HUES48 (cell line): Measurements from ENCODE around the gene CTSA.

ENCODE experiments used
- H3K27ac ChIP-seq: one replicate; pipeline ENCODE4 v1.7.0; 2013; ENCODE audit warnings: low read depth, low read length, inconsistent platforms
- H3K27me3 ChIP-seq: 2 replicates; pipeline ENCODE4 v1.6.1; 2013; ENCODE audit warnings: mild to moderate bottlenecking, low read length; ENCODE audit not compliant: control insufficient read depth, insufficient read depth
- H3K36me3 ChIP-seq: 2 replicates; pipeline ENCODE4 v1.6.1; 2013; ENCODE audit warnings: low read length; ENCODE audit not compliant: control insufficient read depth, insufficient read depth
- H3K4me1 ChIP-seq: 2 replicates; pipeline ENCODE4 v1.6.1; 2013; ENCODE audit warnings: mild to moderate bottlenecking, low read length; ENCODE audit not compliant: control insufficient read depth, insufficient read depth
- H3K4me3 ChIP-seq: 2 replicates; pipeline ENCODE4 v1.5.1; 2013; ENCODE audit warnings: mild to moderate bottlenecking, low read depth, low read length
- H3K9ac ChIP-seq: 2 replicates; pipeline ENCODE4 v1.6.1; 2013; ENCODE audit warnings: mild to moderate bottlenecking, low read depth, low read length, moderate library complexity
- H3K9me3 ChIP-seq: 2 replicates; pipeline ENCODE4 v1.6.1; 2013; ENCODE audit warnings: low read length; ENCODE audit not compliant: control insufficient read depth, insufficient read depth

Gene CTSA

DNA sequence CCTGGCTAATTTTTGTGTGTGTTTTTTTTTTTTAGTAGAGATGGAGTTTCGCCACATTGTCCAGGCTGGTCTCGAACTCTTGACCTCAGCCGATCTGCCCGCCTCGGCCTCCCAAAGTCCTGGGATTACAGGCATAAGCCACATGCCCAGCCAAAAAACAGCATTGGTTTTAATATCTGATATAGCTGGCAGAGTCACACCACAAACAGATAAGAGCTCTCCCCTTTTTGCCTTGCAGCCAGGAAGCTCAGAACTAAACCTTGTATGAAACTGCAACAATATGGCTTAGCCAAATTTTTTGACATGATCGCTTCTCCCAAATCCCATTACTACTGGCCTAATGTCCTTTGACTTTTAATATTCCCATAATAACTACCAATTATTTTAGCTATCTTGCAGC is 38.8 kb upstream of the CTSA start:
- H3K27me3 ChIP-seq, result no peaks in the 10 kb centered on the region

DNA sequence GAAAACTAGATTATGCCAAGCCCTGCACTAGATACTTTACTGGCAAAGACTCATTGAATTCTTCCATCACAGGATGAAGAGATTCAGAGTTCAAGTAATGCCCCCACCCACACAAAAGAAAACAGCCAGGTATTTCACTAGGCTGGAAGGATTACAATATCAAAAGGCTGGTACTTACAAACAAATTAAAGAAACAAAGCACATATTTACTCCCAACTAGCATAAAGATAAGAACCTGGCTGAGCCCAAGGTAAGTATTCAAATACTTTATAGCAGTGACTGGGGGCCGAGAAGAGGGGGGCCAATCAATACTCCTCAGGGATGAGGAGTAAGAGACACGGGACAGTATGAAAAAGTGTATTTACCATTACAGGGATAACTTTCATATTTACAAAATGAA is 37.7 kb upstream of the CTSA start:
- peak overlapping the region; percentile 31 for H3K4me3 ChIP-seq
- peaks cover 17% of the 10 kb centered on the region for H3K36me3 ChIP-seq
- H3K9ac ChIP-seq, result 0 out of 2 replicates have a peak overlapping the region, but pooled peaks have one; percentile 8
- peaks cover 25% of the 10 kb centered on the region for H3K4me1 ChIP-seq
- no peaks in the 10 kb centered on the region for H3K9me3 ChIP-seq
- no peaks in the 10 kb centered on the region for H3K27me3 ChIP-seq
- peak overlapping the region; percentile 85 for H3K27ac ChIP-seq

More for the DNA sequence above, 38.8 kb upstream of the CTSA start:
- Histone ChIP-seq H3K9ac (no peak overlapping the region), H3K4me3 (no peak overlapping the region), H3K9me3 (no peaks in the 10 kb centered on the region), H3K4me1 (peaks cover 19% of the 10 kb centered on the region), H3K27ac (no peak overlapping the region), H3K36me3 (peaks cover 24% of the 10 kb centered on the region)

DNA sequence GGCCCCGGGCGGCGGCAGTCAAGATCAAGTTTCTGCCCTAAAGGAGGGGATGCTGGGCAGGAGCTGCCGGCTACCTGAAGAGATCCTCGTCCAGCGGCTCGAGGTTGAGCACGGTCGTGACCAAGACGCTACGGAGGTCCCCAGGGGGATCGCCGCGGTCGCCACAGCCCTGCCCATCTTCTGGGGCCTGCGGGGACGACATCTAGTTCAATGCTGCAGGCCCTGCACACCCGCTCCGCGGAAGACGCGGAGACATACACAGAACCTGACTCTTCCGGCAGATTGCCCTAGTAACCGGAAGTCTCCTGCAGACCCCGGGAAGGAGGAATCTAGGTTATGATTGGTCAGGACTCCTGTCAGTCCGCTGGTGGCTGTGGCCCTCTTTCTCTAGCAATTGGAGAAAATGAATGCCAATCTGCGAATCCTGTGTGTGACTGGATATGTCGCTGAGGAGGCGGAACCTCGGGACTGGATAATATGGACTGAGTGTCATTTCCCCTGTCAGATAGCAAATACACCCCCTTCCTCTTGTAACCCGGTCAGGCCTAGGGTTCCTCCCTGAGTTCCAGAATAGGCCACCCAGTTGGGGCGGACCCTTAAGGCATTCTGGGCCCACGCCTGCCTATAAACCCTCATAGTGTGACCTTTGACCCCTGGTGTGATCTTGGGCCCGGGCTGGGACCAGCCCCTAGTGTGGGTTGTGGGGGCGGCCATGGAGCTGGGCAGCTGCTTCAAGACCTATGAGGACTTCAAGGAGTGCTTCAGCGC is 33.8 kb upstream of the CTSA start, which contains the start of the genes ACOT8 and ZSWIM3:
TSS of gene ACOT8 (minus strand) at position 279 of the 768 bp plus-strand sequence. CDS start at position 202, 77 bp downstream.
TSS of gene ZSWIM3 (plus strand) at position 501 of the 768 bp plus-strand sequence. CDS start at position 713, 212 bp downstream.
- peaks cover 39% of the 10 kb centered on the region for H3K4me1 ChIP-seq
- H3K27ac ChIP-seq, result peak within 1 kb of the TSS; percentile 88
- H3K9me3 ChIP-seq, result no peaks in the 10 kb centered on the region
- peak within 1 kb of the TSS; percentile 42 for H3K9ac ChIP-seq
- H3K4me3 ChIP-seq, result peak within 1 kb of the TSS; percentile 89
- H3K36me3 ChIP-seq, result peaks cover 2% of the 10 kb centered on the region
- H3K27me3 ChIP-seq, result no peaks in the 10 kb centered on the region

DNA sequence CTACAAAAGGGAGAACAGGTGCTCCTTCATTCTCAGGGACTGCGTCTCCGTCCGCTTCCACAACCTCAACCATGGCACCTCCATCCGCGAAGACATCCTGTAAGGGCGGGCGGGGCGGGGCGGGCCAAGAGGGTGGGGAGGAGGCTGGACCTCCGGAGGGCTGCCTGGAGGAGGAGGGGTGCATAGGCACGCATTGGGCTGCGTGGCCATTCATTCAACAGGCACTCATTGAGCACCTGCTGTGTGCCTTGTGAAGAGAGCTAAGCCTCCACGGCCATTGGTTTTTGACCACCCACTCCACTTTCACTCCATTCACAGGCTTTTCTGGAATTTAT is 33.3 kb upstream of the CTSA start:
- H3K4me1 ChIP-seq, result peaks cover 39% of the 10 kb centered on the region
- H3K4me3 ChIP-seq, result peak overlapping the region; percentile 89
- peak overlapping the region; percentile 88 for H3K27ac ChIP-seq
- no peaks in the 10 kb centered on the region for H3K9me3 ChIP-seq
- H3K36me3 ChIP-seq, result no peaks in the 10 kb centered on the region
- H3K9ac ChIP-seq, result no peak overlapping the region; the same call in 1 of the 2 replicates
- H3K27me3 ChIP-seq, result no peaks in the 10 kb centered on the region

DNA sequence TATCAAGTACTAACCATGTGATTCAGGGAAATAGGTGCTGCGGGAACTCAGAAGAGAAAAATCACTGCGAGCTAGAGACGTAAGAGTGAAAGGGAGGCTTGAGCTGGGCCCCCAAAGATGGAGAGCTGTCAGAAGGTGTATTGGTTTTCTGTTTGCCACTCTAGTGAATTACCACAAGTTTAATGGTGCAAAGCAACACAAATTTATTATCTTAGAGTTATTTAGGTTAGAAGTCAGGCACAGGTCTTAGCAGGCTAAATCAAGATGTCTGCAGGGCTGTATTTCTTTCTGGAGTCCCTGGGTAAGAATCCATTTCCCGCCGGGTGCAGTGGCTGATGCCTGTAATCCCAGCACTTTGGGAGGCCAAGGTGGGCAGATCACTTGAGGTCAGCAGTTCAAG is 31.2 kb upstream of the CTSA start:
- H3K36me3 ChIP-seq, result no peaks in the 10 kb centered on the region
- H3K4me1 ChIP-seq, result peaks cover 23% of the 10 kb centered on the region
- no peaks in the 10 kb centered on the region for H3K9me3 ChIP-seq
- no peak overlapping the region for H3K27ac ChIP-seq
- H3K27me3 ChIP-seq, result no peaks in the 10 kb centered on the region
- no peak overlapping the region for H3K4me3 ChIP-seq
- no peak overlapping the region for H3K9ac ChIP-seq

DNA sequence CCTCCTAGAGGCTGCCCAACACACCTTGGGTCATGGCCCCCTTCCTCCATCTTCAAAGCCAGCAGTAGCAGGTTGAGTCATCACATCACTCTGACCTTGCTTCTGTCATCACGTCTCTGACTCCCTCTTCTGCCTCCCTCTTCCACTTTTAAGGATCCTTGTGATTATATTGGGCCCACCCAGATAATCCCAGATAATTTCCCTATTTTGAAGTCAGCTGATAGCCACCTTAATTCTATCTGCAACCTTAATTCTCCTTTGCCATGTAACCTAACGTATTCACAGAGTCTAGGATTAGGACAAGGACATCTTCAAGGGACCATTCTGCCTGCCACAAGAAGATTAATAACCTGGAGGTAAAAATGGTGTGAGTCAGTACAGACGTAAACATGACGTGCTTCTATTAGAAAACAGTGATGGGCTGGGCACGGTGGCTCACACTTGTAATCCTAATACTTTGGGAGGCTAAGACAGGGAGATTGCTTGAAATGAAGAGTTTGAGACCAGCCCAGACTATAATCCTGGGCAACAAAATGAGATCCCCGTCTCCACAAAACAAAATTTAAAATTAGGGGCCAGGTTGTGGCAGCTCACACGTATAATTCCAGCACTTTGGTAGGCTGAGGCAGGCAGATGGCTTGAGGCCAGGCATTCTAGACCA is 30.4 kb upstream of the CTSA start:
- H3K9me3 ChIP-seq, result no peaks in the 10 kb centered on the region
- H3K27ac ChIP-seq, result no peak overlapping the region
- H3K4me1 ChIP-seq, result peaks cover 20% of the 10 kb centered on the region; the same call in 1 of the 2 replicates
- no peaks in the 10 kb centered on the region for H3K27me3 ChIP-seq
- H3K9ac ChIP-seq, result no peak overlapping the region
- no peaks in the 10 kb centered on the region for H3K36me3 ChIP-seq
- H3K4me3 ChIP-seq, result no peak overlapping the region

DNA sequence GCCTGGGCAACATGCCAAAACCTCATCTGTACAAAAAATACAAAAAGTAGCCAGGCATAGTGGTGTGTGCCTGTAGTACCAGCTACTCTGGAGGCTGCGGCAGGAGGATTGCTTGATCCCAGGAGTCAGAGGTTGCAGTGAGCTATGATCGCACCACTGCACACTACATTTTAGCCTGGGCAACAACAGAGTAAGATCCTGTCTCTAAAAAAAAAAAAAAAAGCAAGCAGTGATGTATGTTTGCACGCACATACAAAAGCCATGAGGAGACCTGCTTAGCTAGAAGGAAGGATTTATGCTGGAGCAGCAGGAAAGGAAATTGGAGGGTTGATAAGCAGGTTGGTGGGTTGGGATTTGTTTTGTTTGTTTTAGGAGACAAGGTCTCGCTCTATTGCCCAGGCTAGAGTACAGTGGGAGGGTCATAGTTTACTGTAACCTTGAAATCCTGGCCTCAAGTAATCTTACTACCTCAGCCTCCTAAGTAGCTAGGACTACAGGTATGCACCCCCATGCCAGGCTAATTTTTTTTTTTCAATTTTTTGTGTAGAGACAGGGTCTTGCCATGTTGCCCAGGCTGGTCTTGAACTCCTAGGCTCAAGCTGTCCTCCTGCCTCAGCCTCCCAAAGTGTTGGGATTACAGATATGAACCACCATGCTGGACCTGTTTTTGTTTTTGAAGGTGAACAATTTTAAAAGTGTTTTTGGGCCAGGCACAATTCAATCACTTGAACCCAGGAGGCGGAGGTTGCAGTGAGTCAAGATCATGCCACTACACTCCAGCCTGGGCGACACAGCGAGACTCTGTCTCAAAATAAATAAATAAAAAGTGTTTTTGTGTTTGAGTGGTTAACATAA is 29.7 kb upstream of the CTSA start:
- no peak overlapping the region for H3K27ac ChIP-seq
- no peak overlapping the region for H3K4me3 ChIP-seq
- no peak overlapping the region for H3K9ac ChIP-seq
- H3K4me1 ChIP-seq, result peaks cover 20% of the 10 kb centered on the region; the same call in 1 of the 2 replicates
- no peaks in the 10 kb centered on the region for H3K36me3 ChIP-seq
- H3K27me3 ChIP-seq, result no peaks in the 10 kb centered on the region
- no peaks in the 10 kb centered on the region for H3K9me3 ChIP-seq

DNA sequence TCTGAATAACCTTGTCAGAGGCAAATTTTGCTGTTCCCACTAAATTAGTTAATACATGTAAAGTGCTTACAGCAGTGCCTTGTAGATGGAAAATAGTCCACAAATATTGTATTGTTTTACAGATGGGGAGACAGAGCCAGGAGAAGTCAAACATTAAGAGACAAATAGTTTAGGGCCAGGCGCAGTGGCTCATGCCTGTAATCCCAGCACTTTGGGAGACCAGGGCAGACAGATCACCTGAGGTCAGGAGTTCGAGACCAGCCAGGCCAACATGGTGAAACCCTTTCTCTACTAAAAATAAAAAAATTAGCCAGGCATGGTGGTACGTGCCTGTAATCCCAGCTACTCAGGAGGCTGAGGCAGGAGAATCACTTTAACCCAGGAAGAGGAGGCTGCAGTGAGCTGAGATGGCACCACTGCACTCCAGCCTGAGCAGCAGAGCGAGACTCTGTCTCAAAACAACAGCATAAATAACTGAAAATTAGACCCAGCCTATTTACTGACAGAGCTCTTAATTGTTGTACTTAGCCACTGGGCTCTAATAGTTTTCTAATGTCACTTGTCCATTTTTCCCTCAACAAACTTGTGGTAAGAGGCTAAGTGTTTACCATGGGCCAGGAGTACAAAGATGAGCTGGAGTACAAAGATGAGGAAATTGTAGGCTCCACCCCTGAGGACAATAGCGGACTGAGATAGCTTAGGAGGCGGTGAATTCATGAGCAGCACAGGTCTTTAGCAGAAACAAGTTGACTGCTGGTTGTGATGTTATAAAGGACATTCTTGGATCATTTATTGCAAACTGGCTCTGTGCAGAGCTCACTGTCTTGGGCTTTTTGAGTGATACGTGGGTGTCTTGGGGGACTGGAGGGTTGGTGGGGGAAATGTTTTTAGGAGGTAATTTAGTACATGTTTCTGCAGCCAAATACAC is 27.3 kb upstream of the CTSA start:
- Histone ChIP-seq H3K27me3 (no peaks in the 10 kb centered on the region), H3K4me3 (no peak overlapping the region), H3K36me3 (no peaks in the 10 kb centered on the region), H3K9ac (no peak overlapping the region), H3K4me1 (peaks cover 11% of the 10 kb centered on the region; the same call in 1 of the 2 replicates), H3K9me3 (no peaks in the 10 kb centered on the region), H3K27ac (no peak overlapping the region)

DNA sequence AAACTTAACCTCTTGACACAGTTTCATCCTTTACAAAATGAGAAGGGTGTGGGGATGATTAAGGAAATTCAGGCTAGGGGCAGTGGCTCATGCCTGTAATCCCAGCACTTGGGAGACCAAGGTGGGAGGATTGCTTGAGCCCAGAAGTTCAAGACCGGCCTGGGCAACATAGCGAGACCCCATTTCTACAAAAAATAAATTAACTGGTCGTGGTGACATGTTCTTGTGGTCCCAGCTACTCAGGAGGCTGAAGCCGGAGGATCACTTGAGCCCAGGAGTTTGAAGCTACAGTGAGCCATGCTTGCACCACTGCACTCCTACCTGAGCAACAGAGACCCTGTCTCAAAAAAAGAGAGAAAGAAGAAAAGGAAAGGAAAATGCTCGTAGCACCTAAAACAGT is 24.7 kb upstream of the CTSA start:
- Histone ChIP-seq H3K27ac (no peak overlapping the region), H3K36me3 (no peaks in the 10 kb centered on the region), H3K9ac (no peak overlapping the region), H3K4me1 (no peaks in the 10 kb centered on the region), H3K4me3 (no peak overlapping the region), H3K9me3 (no peaks in the 10 kb centered on the region), H3K27me3 (no peaks in the 10 kb centered on the region)
